OCI-LY7 (cell line): ENCODE results near the gene PCDHGA2. TPM values are rescaled to one million over a fixed set of nuclear protein-coding genes. Genes with fewer than 3 reads are reported as not detected.

ENCODE experiments used
- Bru-seq: library from RNA; stranded (reverse); fragments of 400-500 nt; gene quantifications from one replicate; lab custom pipeline; 2021; lab: Mats Ljungman, UMichigan
- BruChase-seq, 2 experiments: library from RNA; stranded (reverse); fragments of 400-500 nt; gene quantifications; one replicate each; lab custom pipeline; 2021; lab: Mats Ljungman, UMichigan
- BruUV-seq: library from RNA; stranded (reverse); fragments of 400-500 nt; replicated peaks from 2 replicates; lab custom pipeline; 2021; lab: Mats Ljungman, UMichigan
- CTCF ChIA-PET: fragments of 300-600 bp; sonication (Branson Sonifier 250); formaldehyde crosslinking; loops from one replicate; lab custom pipeline; 2022; ENCODE audit warnings: antibody characterized with exemption; ENCODE audit not compliant: unreplicated experiment; lab: Charles Lee
- POLR2A ChIA-PET: fragments of 300-600 bp; sonication (Branson Sonifier 250); formaldehyde crosslinking; loops from one replicate; lab custom pipeline; 2022; ENCODE audit warnings: antibody characterized with exemption; lab: Charles Lee
- DNase-seq: peaks from one replicate; pipeline ENCODE4 v3.0.0-alpha.2; 2015; ENCODE audit warnings: low spot score
- H2AFZ ChIP-seq: fragments of 200-600 bp; sonication (generic), shearing (Covaris generic); 2 replicates; pipeline ENCODE4 v1.6.1; 2014; ENCODE audit warnings: mild to moderate bottlenecking, antibody characterized with exemption, low read length, moderate library complexity
- H3K27ac ChIP-seq: fragments of 200-600 bp; sonication (generic); 2 replicates; pipeline ENCODE4 v1.5.1; 2014; ENCODE audit warnings: mixed run types, low read depth, mild to moderate bottlenecking, moderate library complexity, low read length, inconsistent platforms; ENCODE audit not compliant: poor library complexity, severe bottlenecking
- H3K36me3 ChIP-seq: fragments of 200-600 bp; sonication (generic); 2 replicates; pipeline ENCODE4 v1.6.1; 2014; ENCODE audit warnings: mild to moderate bottlenecking, antibody characterized with exemption, low read length, moderate library complexity, mixed read lengths; ENCODE audit not compliant: insufficient read depth
- H3K4me1 ChIP-seq: fragments of 200-600 bp; sonication (generic); 2 replicates; pipeline ENCODE4 v1.5.1; 2014; ENCODE audit warnings: mild to moderate bottlenecking, low read length; ENCODE audit not compliant: insufficient read depth, poor library complexity, severe bottlenecking
- H3K4me2 ChIP-seq: fragments of 200-600 bp; sonication (generic); 2 replicates; pipeline ENCODE4 v1.6.1; 2014; ENCODE audit warnings: mild to moderate bottlenecking, low read length
- H3K4me3 ChIP-seq: fragments of 200-600 bp; sonication (generic); 2 replicates; pipeline ENCODE4 v1.5.1; 2014; ENCODE audit warnings: mild to moderate bottlenecking, low read depth, low read length; ENCODE audit not compliant: poor library complexity, severe bottlenecking
- H3K79me2 ChIP-seq: fragments of 200-600 bp; sonication (generic); 2 replicates; pipeline ENCODE4 v1.6.1; 2016; ENCODE audit warnings: low read depth, mild to moderate bottlenecking, low read length, moderate library complexity, mixed read lengths; ENCODE audit not compliant: insufficient read depth
- H3K9me2 ChIP-seq: fragments of 200-600 bp; sonication (generic); 2 replicates; pipeline ENCODE4 v1.6.1; 2016; ENCODE audit warnings: mild to moderate bottlenecking, low read length, mixed read lengths; ENCODE audit not compliant: insufficient read depth
- H3K9me3 ChIP-seq: fragments of 200-600 bp; sonication (generic); 2 replicates; pipeline ENCODE4 v1.6.1; 2014; ENCODE audit warnings: mild to moderate bottlenecking, mixed run types, low read length, mixed read lengths
- H4K20me1 ChIP-seq: fragments of 200-600 bp; sonication (generic); 2 replicates; pipeline ENCODE4 v1.6.1; 2014; ENCODE audit warnings: mild to moderate bottlenecking, antibody characterized with exemption, low read length, moderate library complexity, mixed read lengths; ENCODE audit not compliant: insufficient read depth
- CTCF ChIP-seq: fragments of 200-600 bp; sonication (generic); conservative IDR thresholded peaks from 2 replicates; pipeline ENCODE4 v1.5.1; 2014; ENCODE audit warnings: mild to moderate bottlenecking, antibody characterized with exemption, low read length, moderate library complexity, mixed read lengths
- EZH2phosphoT487 ChIP-seq: fragments of 200-600 bp; sonication (generic); IDR thresholded peaks from 2 replicates; pipeline ENCODE4 v1.6.1; 2018; ENCODE audit warnings: low read depth, borderline replicate concordance, mild to moderate bottlenecking, mixed run types, antibody characterized with exemption, low read length, moderate library complexity, mixed read lengths
- intact Hi-C: fragments of 100-400 bp; cut with micrococcal nuclease; formaldehyde crosslinking; loops from one replicate; pipeline ENCODE4 v1.10.0; 2022; ENCODE audit not compliant: unreplicated experiment
- long read RNA-seq: library from polyadenylated mRNA; stranded (forward); transcript quantifications from one replicate; pipeline ENCODE4 v2.0.0, GENCODE V29; 2022
- total RNA-seq, 2 experiments: library from RNA; depleted of rRNA in 1 of 2; stranded (reverse); fragments of >200 nt in 1 of 2; shearing (Covaris generic) in 1 of 2; gene quantifications; 2 replicates each; pipeline ENCODE4 v1.2.3, GENCODE V29; 2014 to 2022

PCDHGA2 gene
- total RNA-seq (2014; rRNA removed; shearing (Covaris generic)): 0.19 and 0.51 TPM in 2 replicates
- total RNA-seq (2022): 0.74 and 1.1 TPM in 2 replicates
- Bru-seq, nascent RNA: percentile 33 among the genes with signal in this experiment
- BruChase-seq, experiment 1, labeled RNA remaining after a 6-hour chase: percentile 49 among the genes with signal in this experiment
- BruChase-seq, experiment 2, labeled RNA remaining after a 2-hour chase: percentile 46 among the genes with signal in this experiment
- long read RNA-seq: 0 reads

GRCh38 chr5:141338538-141339306 lies at the start of gene PCDHGA2:
Gene PCDHGA2, plus strand, starts transcription at chr5:141338760.
- Histone ChIP-seq H4K20me1 (no peaks in the 10 kb centered on the region), H2AFZ (no peak within 1 kb of the TSS), H3K27ac (no peak within 1 kb of the TSS), H3K4me2 (no peak within 1 kb of the TSS), H3K36me3 (no peaks in the 10 kb centered on the region), H3K9me3 (no peaks in the 10 kb centered on the region), H3K4me1 (no peaks in the 10 kb centered on the region), H3K79me2 (no peaks in the 10 kb centered on the region), H3K4me3 (no peak within 1 kb of the TSS), H3K9me2 (no peaks in the 10 kb centered on the region)
- POLR2A ChIA-PET: interaction anchor here (1.2 to 1.3 kb wide), 2 partner anchors 8 to 18 kb away, joined by 4 to 5 read pairs; partner anchors contain the start of genes PCDHGA1 and TAF7
- TF ChIP-seq EZH2phosphoT487 (no peak), CTCF (peak; percentile 79)
- no TSS peak for BruUV-seq
- intact Hi-C loops: no loop called here
- CTCF ChIA-PET: no interaction called here
- DNase-seq: peak; percentile 46

- ChIA-PET CTCF (no interaction called here), POLR2A (no interaction called here)
- Histone ChIP-seq H2AFZ (no peak overlapping the region), H3K9me2 (no peaks in the 10 kb centered on the region), H3K4me1 (no peaks in the 10 kb centered on the region), H3K9me3 (peaks cover 3% of the 10 kb centered on the region; the same call in 1 of the 2 replicates), H3K4me2 (no peak overlapping the region), H3K4me3 (no peak overlapping the region), H3K79me2 (no peaks in the 10 kb centered on the region), H4K20me1 (no peaks in the 10 kb centered on the region), H3K36me3 (no peaks in the 10 kb centered on the region), H3K27ac (no peak overlapping the region)
- DNase-seq: no peak
- TF ChIP-seq CTCF: no peak
- TF ChIP-seq EZH2phosphoT487: no peak
- intact Hi-C loops: no loop called here
- no TSS peak for BruUV-seq
These were observed 40.2 kb upstream of the PCDHGA2 start for GRCh38 chr5:141298376-141298775.
